NCI-H1694 (cell line): ENCODE data around the gene CMTM7.

ENCODE experiments used
- DNase-seq: peaks from one replicate; lab custom pipeline; 2025; lab: John Stamatoyannopoulos, UW

CMTM7 gene

DNA sequence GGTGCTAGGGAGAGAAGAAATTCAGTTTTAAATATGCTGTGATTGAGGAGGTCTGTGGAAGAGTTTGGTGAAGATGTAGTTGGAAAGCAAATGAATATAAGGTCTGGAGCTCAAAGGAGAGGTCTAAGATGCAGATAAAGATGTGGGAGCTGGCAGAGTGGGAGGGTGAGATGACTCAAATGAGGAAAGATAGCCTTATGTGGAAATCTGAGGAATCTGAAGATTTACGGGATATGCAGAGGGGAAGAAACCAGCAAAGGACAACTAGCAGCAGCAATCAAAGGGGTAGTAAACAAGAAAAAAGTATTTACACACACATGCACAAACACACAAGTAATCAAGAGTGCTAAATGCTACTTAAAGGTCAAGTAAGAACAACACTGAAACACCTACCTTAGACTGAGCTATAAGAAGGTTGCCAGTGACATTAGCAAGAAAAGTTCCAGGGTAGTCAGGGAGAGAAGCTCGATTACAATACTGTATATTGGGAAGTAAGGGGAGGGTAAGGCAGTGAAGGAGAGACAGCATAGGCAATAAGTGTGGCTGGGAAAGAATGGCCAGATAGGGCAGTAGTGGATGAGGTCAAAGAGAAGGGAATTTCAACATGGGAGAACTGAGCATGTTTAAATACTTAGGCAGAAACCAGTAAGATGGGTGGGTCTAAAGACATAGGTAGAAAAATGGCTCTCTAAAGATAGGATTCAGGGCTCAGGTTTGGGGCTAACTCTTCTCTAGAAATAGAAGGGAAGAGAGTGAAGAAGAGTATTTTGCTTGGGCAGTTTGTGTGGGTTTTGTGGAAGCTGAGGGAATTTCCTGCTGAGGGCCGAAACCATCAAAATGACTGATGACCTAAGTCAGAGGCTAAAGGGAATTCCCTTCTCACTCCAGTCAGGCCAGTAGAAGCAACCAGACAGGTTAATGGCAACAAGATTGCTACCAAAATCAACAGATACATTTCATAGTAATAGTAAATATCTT is 102.1 kb downstream of the CMTM7 start:
- DNase-seq = no peak

DNA sequence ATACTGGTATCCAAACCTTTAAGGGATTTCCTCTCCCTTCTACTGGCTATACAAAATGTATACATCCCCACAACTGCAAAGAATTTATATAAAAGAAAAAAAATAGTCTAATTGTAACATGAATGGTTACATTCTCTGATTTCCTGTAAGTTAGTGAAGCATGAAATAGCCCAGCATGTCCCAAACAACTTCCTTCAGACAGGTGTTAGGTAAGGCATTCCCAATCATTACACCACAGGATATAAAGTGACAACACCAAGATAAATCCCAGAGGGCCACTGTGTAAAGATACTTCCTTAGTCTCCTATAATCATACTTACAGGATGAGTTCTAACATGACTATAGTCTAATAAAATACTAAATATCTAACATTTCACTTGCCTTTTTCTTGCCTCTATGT is 103.4 kb downstream of the CMTM7 start:
- DNase-seq = no peak

DNA sequence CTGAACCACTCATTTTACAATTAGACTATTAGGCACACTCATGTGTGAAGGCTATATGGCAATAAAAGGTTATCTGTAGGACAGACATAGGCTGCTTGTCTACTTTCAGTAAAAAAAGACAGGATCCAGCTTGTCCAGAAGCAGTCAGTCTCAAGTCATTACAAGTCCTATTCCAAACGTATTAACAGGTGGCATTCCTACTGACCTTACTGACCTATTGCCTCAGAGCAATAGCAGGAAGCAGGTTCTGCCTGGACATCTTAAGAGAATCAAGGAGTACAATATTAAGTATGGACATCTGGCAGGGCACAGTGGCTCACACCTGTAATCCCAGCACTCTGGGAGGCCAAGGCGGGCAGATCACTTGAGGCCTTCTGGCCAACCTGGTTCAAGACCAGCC is 104.0 kb downstream of the CMTM7 start:
- DNase-seq = no peak

DNA sequence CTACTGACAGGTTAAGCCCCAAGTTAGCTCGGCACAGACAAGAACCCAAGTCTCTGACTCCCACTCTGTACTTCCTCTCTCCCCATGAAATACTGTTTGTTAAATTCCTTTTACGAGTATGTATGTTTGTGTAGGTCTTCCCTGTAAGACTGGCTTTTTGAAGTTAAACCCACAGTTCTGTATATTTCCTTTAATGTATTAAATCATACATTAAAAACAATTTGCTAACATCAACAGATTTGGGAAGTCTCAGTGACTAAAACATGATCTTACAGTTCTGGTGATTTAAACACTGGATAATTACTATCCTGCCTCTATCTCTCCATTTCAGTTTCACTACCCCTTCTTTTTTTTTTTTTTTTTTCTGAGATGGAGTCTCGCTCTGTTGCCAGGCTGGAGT is 106.6 kb downstream of the CMTM7 start:
- DNase-seq = no peak

DNA sequence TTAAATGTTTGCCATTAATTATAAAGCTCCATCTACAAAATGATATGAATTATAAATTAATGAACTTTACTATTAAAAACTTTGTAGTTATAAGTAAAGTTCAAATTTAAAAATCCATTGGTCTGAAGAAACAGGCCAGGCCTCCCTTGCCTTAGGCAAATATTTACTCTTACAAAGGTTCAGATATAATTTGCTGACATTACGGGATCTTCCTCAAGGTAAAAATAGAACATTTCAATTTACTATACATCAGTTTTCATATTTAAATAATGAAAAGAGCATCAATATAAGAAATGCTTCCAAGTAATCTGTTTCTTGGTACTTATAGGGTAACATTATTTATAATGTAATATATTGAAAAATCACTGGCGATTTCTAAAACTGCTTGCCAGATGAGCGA is 107.3 kb downstream of the CMTM7 start:
- DNase-seq = no peak

DNA sequence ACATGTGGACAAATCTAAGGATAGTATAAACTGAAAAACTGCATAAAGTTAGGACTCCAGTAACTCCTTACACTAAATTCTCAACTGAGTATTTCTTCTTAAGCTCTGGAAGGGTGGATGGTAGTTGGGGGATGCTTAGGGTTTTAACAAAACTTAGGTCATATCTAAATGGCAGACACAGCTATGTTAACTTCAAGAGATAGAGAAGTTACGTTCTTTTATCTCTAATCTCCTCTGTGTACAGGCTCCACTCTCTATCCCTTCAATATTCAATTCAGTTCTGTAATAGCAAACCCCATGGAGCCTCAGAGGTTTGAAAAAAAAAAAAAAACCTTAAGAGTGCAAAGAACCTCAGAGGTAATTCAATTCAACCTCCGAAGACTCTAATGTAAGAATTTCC is 107.9 kb downstream of the CMTM7 start:
- DNase-seq = no peak

DNA sequence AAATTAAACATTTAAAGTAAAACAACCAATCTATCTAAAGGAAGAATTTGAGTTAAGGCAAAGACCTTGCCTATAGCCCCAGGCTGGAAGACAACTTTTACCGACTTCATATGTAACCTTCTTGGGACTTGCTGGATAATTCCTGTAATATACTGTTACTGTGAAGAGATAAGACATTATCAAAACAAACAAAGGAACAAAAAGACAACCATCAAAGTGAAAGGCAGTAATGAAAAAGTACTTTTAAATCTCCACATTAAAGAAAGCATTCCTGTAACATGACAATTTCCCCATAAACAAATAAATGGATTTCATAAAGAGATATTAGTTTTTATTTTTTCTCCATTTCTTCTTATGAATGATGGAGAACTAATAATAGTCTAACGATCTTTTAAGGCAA is 108.6 kb downstream of the CMTM7 start:
- no peak for DNase-seq

DNA sequence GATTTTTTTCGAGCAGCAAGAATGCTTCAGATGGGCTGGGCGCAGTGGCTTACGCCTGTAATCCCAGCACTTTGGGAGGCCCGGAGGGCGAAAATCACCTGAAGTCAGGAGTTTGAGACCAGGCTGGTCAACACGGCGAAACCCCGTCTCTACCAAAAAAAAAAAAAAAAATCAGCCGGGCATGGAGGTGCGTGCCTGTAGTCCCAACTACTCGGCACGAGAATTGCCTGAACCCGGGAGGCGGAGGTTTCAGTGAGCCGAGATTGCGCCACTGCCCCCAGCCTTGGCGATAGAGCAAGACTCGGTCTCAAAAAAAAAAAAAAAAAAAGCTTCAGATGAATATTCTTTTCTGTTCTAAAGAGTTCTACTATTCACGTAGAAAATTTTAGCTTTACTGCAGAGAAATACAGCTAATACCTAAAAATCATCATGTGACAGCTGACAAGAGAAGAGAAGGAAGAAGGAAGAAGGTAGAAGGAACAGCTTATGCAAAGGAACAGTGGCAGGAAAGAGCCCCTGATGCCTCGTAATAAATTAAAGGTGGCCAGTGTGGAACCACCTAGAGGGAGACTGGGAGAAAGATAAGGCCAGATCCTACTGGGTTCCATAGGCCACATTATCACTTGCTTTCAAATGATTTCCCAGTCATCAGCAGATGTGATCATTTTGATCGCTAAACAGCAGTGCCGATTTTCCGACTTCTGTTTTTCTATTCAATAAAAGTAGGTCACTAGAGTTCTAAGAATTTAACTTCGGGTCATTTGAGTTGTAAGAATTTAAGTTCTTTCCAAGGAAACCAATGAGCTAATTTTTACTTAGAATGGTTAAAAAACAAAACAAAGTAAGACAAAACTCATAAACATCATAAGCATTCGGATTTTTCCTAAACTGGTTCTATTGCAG is 109.5 kb downstream of the CMTM7 start:
- DNase-seq = no peak

DNA sequence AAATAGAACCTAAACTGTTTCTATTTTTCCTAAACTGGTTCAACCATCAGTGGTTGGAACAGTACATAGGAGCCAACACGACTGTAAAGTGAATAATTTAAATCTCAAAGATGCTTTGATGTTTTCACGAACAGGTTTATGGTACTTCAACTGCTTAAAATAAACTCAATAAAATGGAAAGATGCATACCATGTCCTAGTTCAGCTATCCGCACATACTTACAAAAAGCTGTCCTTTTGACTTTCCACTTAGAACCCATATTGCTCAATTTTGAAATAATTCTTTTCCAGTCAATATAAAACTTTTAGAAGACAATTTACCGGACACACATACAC is 110.1 kb downstream of the CMTM7 start:
- DNase-seq = no peak

DNA sequence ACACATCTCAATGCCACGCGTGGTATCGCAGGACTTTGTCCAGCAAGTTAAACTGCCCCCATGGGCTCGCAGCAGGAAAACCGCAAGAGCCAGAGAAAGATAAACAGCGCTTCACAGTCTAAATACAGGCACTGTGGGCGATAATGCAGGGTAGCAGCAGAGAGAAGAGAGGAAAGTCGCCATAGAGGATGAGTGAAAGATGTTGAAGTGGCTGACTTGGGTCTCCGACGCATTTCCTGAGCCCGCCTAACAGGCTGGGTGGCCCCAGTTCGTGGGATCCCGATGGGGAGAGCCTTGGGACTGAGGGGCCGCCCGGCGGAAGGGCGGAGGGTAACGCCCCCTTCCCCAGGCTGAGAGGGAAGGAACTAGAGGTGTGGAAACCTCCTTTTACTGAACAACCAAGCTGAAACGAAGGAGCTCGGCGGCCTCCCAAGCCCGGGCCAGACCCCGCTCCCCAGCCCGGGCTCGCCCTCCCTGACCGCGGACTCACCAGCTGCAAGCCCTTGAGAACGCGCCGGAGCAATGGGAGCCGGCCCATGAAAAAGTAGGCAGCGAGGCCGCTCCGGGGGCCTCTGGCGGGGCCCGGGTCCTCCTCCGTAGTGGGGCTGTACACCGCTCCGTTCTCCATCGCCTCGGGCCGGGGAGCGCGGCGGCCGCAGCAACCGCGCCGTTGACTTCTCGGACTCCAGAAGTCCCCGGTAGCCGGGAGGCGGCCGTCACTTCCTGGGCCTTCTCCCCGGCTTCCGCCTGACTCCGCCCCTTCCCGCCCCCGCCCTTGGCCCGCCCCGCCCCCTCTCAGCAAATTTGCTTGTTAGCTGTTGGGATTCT is 110.7 kb downstream of the CMTM7 start, which contains the start of gene CMTM6:
TSS of gene CMTM6 (minus strand) at position 735 of the 828 bp plus-strand sequence. CDS start at position 628, 107 bp downstream.
- DNase-seq = no peak

DNA sequence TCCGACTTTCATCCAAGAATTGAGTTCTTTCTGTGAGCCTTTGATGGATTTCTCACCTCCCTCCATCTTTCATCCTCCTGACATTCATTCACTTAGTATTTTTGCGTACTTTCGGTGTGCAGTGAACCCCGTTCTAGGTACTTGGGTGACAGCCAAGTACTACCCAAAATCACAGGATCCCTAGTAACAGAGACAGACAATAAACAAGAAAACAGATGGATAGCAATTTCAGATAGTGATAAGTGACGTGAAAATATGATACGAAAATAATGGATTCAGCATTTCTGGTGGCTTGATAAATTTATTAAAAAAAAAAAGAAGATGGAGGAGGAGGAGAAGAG is 111.3 kb downstream of the CMTM7 start:
- DNase-seq = no peak
